ENCODE data around the gene FRA10AC1.
"Not testable (repeated sequence)": the region's sequence is repeated elsewhere in the genome, so short reads cannot be mapped to it uniquely, and the experiment has no call there.

Gene FRA10AC1

GRCh38 chr10:93703841-93704240, 1.4 kb upstream of the FRA10AC1 start:
- DNase-seq (ENCODE audit: low read depth in 2 of 2), result no peak

- peak in 1 of 2 donors; percentile 5 for DNase-seq (ENCODE audit: low read depth in 2 of 2)
Measured at GRCh38 chr10:93703066-93703465, 674 bp upstream of the FRA10AC1 start.

- DNase-seq (ENCODE audit: low read depth in 2 of 2), result no peak
Measured at GRCh38 chr10:93701866-93702209, 554 bp downstream of the FRA10AC1 start.

GRCh38 chr10:93697207-93697606, 5.2 kb downstream of the FRA10AC1 start:
- DNase-seq (ENCODE audit: low read depth in 2 of 2), result no peak

- DNase-seq (ENCODE audit: low read depth in 2 of 2), result not testable (repeated sequence)
Measured at GRCh38 chr10:93696582-93696981, 5.8 kb downstream of the FRA10AC1 start.

- DNase-seq (ENCODE audit: low read depth in 2 of 2), result no peak
Measured at GRCh38 chr10:93695740-93696139, 6.7 kb downstream of the FRA10AC1 start.

- DNase-seq (ENCODE audit: low read depth in 2 of 2), result no peak
Measured at GRCh38 chr10:93687737-93688136, 14.7 kb downstream of the FRA10AC1 start.

GRCh38 chr10:93680412-93681047, 21.9 kb downstream of the FRA10AC1 start:
- DNase-seq (ENCODE audit: low read depth in 2 of 2), result no peak

- no peak for DNase-seq (ENCODE audit: low read depth in 2 of 2)
Measured at GRCh38 chr10:93678805-93679587, 23.4 kb downstream of the FRA10AC1 start.

GRCh38 chr10:93678386-93678785, 24.0 kb downstream of the FRA10AC1 start:
- no peak for DNase-seq (ENCODE audit: low read depth in 2 of 2)

GRCh38 chr10:93673791-93674190, 28.6 kb downstream of the FRA10AC1 start:
- no peak for DNase-seq (ENCODE audit: low read depth in 2 of 2)

- DNase-seq (ENCODE audit: low read depth in 2 of 2), result no peak
Measured at GRCh38 chr10:93672890-93673289, 29.5 kb downstream of the FRA10AC1 start.

GRCh38 chr10:93672022-93672678, 30.2 kb downstream of the FRA10AC1 start:
- DNase-seq (ENCODE audit: low read depth in 2 of 2), result no peak

- DNase-seq (ENCODE audit: low read depth in 2 of 2), result no peak
Measured at GRCh38 chr10:93671042-93671441, 31.4 kb downstream of the FRA10AC1 start.

GRCh38 chr10:93670372-93670771, 32.0 kb downstream of the FRA10AC1 start:
- DNase-seq (ENCODE audit: low read depth in 2 of 2), result no peak

GRCh38 chr10:93667795-93668194, 34.6 kb downstream of the FRA10AC1 start:
- no peak for DNase-seq (ENCODE audit: low read depth in 2 of 2)

- DNase-seq (ENCODE audit: low read depth in 2 of 2), result no peak
Measured at GRCh38 chr10:93666030-93666429, 36.4 kb downstream of the FRA10AC1 start.

- no peak for DNase-seq (ENCODE audit: low read depth in 2 of 2)
Measured at GRCh38 chr10:93657757-93658156, 44.6 kb downstream of the FRA10AC1 start.

- DNase-seq (ENCODE audit: low read depth in 2 of 2), result no peak
Measured at GRCh38 chr10:93656155-93656554, 46.2 kb downstream of the FRA10AC1 start.

GRCh38 chr10:93654201-93654600, 48.2 kb downstream of the FRA10AC1 start:
- no peak for DNase-seq (ENCODE audit: low read depth in 2 of 2)

- no peak for DNase-seq (ENCODE audit: low read depth in 2 of 2)
Measured at GRCh38 chr10:93652857-93653256, 49.5 kb downstream of the FRA10AC1 start.

- DNase-seq (ENCODE audit: low read depth in 2 of 2), result no peak
Measured at GRCh38 chr10:93639791-93640190, 62.6 kb downstream of the FRA10AC1 start.

Measured in stimulated activated CD4-positive, alpha-beta T cell treated with anti-CD3 and anti-CD28 coated beads, Interleukin-1b, Interleukin-23, amount 100 ng/mL, for 4 hours (primary cell).